H9 (cell line): ENCODE measurements around the gene DGKB. TPM values are rescaled to one million over a fixed set of nuclear protein-coding genes. Genes with fewer than 3 reads are reported as not detected.

Experiments used
- DNase-seq: peaks from one replicate; pipeline ENCODE4 v3.0.0-alpha.2; 2017
- H2AFZ ChIP-seq: one replicate; pipeline ENCODE4 v1.6.1; 2013; ENCODE audit warnings: mild to moderate bottlenecking, low read length, control low read depth, moderate library complexity
- H2AK5ac ChIP-seq: 2 replicates; pipeline ENCODE4 v1.6.1; 2013; ENCODE audit warnings: low read length, control low read depth, mixed read lengths; ENCODE audit not compliant: insufficient read length
- H2BK120ac ChIP-seq: one replicate; pipeline ENCODE4 v1.6.1; 2013; ENCODE audit warnings: low read depth, mild to moderate bottlenecking, low read length, control low read depth, inconsistent platforms; ENCODE audit not compliant: poor library complexity, severe bottlenecking
- H2BK12ac ChIP-seq: 2 replicates; pipeline ENCODE4 v1.6.1; 2013; ENCODE audit warnings: low read length, control low read depth, mixed read lengths, low read depth; ENCODE audit not compliant: insufficient read length
- H2BK15ac ChIP-seq: 2 replicates; pipeline ENCODE4 v1.6.1; 2013; ENCODE audit warnings: low read depth, low read length, control low read depth
- H2BK20ac ChIP-seq: one replicate; pipeline ENCODE4 v1.6.1; 2013; ENCODE audit warnings: low read depth, mild to moderate bottlenecking, low read length, control low read depth, inconsistent platforms; ENCODE audit not compliant: poor library complexity, severe bottlenecking
- H2BK5ac ChIP-seq: 2 replicates; pipeline ENCODE4 v1.6.1; 2013; ENCODE audit warnings: low read length, control low read depth, mixed read lengths; ENCODE audit not compliant: insufficient read length
- H3K14ac ChIP-seq: 2 replicates; pipeline ENCODE4 v1.6.1; 2013; ENCODE audit warnings: low read length, control low read depth; ENCODE audit not compliant: insufficient read depth
- H3K18ac ChIP-seq: 2 replicates; pipeline ENCODE4 v1.6.1; 2013; ENCODE audit warnings: low read depth, mild to moderate bottlenecking, mixed read lengths, low read length, control low read depth; ENCODE audit not compliant: insufficient read length
- H3K23ac ChIP-seq: 2 replicates; pipeline ENCODE4 v1.6.1; 2013; ENCODE audit warnings: low read length, control low read depth, mixed read lengths, low read depth; ENCODE audit not compliant: insufficient read length
- H3K23me2 ChIP-seq: 2 replicates; pipeline ENCODE4 v1.6.1; 2013; ENCODE audit warnings: low read depth, mild to moderate bottlenecking, mixed read lengths, low read length, control low read depth; ENCODE audit not compliant: insufficient read length, poor library complexity, severe bottlenecking
- H3K27ac ChIP-seq: 2 replicates; pipeline ENCODE4 v1.5.1; 2013; ENCODE audit warnings: low read length, control low read depth, mixed read lengths, low read depth; ENCODE audit not compliant: insufficient read length
- H3K27me3 ChIP-seq: 2 replicates; pipeline ENCODE4 v1.6.1; 2013; ENCODE audit warnings: low read length, control low read depth, inconsistent platforms; ENCODE audit not compliant: insufficient read depth
- H3K4ac ChIP-seq: 2 replicates; pipeline ENCODE4 v1.6.1; 2013; ENCODE audit warnings: low read depth, mild to moderate bottlenecking, control low read depth, inconsistent platforms, low read length, moderate library complexity
- H3K4me1 ChIP-seq: 2 replicates; pipeline ENCODE4 v1.6.1; 2013; ENCODE audit warnings: low read length, control low read depth, inconsistent platforms; ENCODE audit not compliant: insufficient read depth
- H3K4me2 ChIP-seq: 2 replicates; pipeline ENCODE4 v1.6.1; 2013; ENCODE audit warnings: low read length, control low read depth, mixed read lengths; ENCODE audit not compliant: insufficient read length, insufficient read depth
- H3K56ac ChIP-seq: 2 replicates; pipeline ENCODE4 v1.6.1; 2013; ENCODE audit warnings: low read depth, mild to moderate bottlenecking, mixed read lengths, low read length, control low read depth; ENCODE audit not compliant: insufficient read length
- H3K79me1 ChIP-seq: 2 replicates; pipeline ENCODE4 v1.6.1; 2013; ENCODE audit warnings: low read depth, mild to moderate bottlenecking, moderate library complexity, low read length, control low read depth, inconsistent platforms; ENCODE audit not compliant: insufficient read depth, poor library complexity, severe bottlenecking
- H3K79me2 ChIP-seq: 2 replicates; pipeline ENCODE4 v1.6.1; 2013; ENCODE audit warnings: low read length, control low read depth, inconsistent platforms; ENCODE audit not compliant: insufficient read depth
- H3K9ac ChIP-seq: 2 replicates; pipeline ENCODE4 v1.6.1; 2013; ENCODE audit warnings: low read length, control low read depth, mixed read lengths; ENCODE audit not compliant: insufficient read length; ENCODE audit errors: extremely low read depth
- H3K9me3 ChIP-seq: one replicate; pipeline ENCODE4 v1.6.1; 2013; ENCODE audit warnings: low read depth, low read length, inconsistent platforms; ENCODE audit not compliant: control insufficient read depth
- H3T11ph ChIP-seq: one replicate; pipeline ENCODE4 v1.6.1; 2013; ENCODE audit warnings: mild to moderate bottlenecking, low read length, control low read depth, inconsistent platforms
- H4K20me1 ChIP-seq: one replicate; pipeline ENCODE4 v1.6.1; 2013; ENCODE audit not compliant: control insufficient read depth, insufficient read length, insufficient read depth
- H4K5ac ChIP-seq: 2 replicates; pipeline ENCODE4 v1.6.1; 2013; ENCODE audit warnings: low read depth, mild to moderate bottlenecking, mixed read lengths, low read length, control low read depth; ENCODE audit not compliant: insufficient read length
- H4K8ac ChIP-seq: replicated peaks from 2 replicates; pipeline ENCODE4 v1.6.1; 2013; ENCODE audit warnings: low read length, control low read depth, mixed read lengths, low read depth; ENCODE audit not compliant: insufficient read length
- H4K91ac ChIP-seq: 2 replicates; pipeline ENCODE4 v1.6.1; 2013; ENCODE audit warnings: low read depth, mild to moderate bottlenecking, moderate library complexity, mixed read lengths, low read length, control low read depth; ENCODE audit not compliant: insufficient read length
- H3K27ac Mint-ChIP-seq, 3 experiments: 2 replicates in 2 of 3; 3 replicates in 1 of 3; pipeline ENCODE4 v1.8.0; 2020 to 2021; ENCODE audit warnings: mixed read lengths in 3 of 3, mild to moderate bottlenecking in 1 of 3, moderate library complexity in 1 of 3
- H3K27me3 Mint-ChIP-seq: 2 replicates; pipeline ENCODE4 v1.8.0; 2021; ENCODE audit warnings: low read depth, mild to moderate bottlenecking, moderate library complexity, mixed read lengths
- H3K36me3 Mint-ChIP-seq, 3 experiments: 2 replicates in 2 of 3; 3 replicates in 1 of 3; pipeline ENCODE4 v1.8.0; 2020 to 2021; ENCODE audit warnings: low read depth in 3 of 3, mixed read lengths in 3 of 3; ENCODE audit not compliant: insufficient read depth in 1 of 3
- H3K4me1 Mint-ChIP-seq, 2 experiments: 2 replicates each; pipeline ENCODE4 v1.8.0; 2020; ENCODE audit warnings: mixed read lengths in 2 of 2
- H3K4me3 Mint-ChIP-seq, 2 experiments: 2 replicates in 1 of 2; 3 replicates in 1 of 2; pipeline ENCODE4 v1.8.0; 2020 to 2021; ENCODE audit warnings: mild to moderate bottlenecking in 2 of 2, mixed read lengths in 2 of 2, moderate library complexity in 1 of 2
- H3K9me3 Mint-ChIP-seq, 2 experiments: 2 replicates in 1 of 2; 3 replicates in 1 of 2; pipeline ENCODE4 v1.8.0; 2020; ENCODE audit warnings: mild to moderate bottlenecking in 2 of 2, mixed read lengths in 2 of 2, moderate library complexity in 1 of 2
- CTCF ChIP-seq: fragments of 200-600 bp; sonication (generic); conservative IDR thresholded peaks from 3 replicates; pipeline ENCODE4 v1.8.0; 2021; ENCODE audit warnings: antibody characterized with exemption, mild to moderate bottlenecking
- WGBS: extraction: QIAGEN DNeasy Blood & Tissue Kit; methylation state at CpG from one replicate; pipeline ENCODE4 v1.1.7; 2013; ENCODE audit warnings: missing lambda C conversion rate, low lambda C conversion rate, mixed read lengths; ENCODE audit not compliant: insufficient read length; ENCODE audit errors: extremely low coverage; 5-methylcytosine and 5-hydroxymethylcytosine counted together
- total RNA-seq: library from RNA; stranded (reverse); gene quantifications from 2 replicates; pipeline ENCODE4 v1.2.1, GENCODE V29; 2021

DGKB gene
- total RNA-seq, 1 experiment from 2014 or later: 0.26 TPM

GRCh38 chr7:14195871-14196270 lies 706.7 kb downstream of the DGKB start:
- Histone ChIP-seq H2BK5ac (no peak overlapping the region), H4K5ac (no peak overlapping the region), H2BK120ac (no peak overlapping the region), H4K20me1 (no peaks in the 10 kb centered on the region), H2AK5ac (no peak overlapping the region), H4K8ac (no peak overlapping the region), H3K14ac (no peak overlapping the region), H4K91ac (no peak overlapping the region), H3K27ac (no peak overlapping the region), H2BK15ac (no peak overlapping the region), H3K23ac (no peak overlapping the region), H2BK20ac (no peak overlapping the region), H2BK12ac (no peak overlapping the region), H3K56ac (no peak overlapping the region), H2AFZ (no peak overlapping the region), H3K9me3 (no peaks in the 10 kb centered on the region), H3K23me2 (no peaks in the 10 kb centered on the region), H3K9ac (no peak overlapping the region), H3K79me1 (no peaks in the 10 kb centered on the region), H3K27me3 (no peaks in the 10 kb centered on the region), H3K18ac (no peak overlapping the region), H3K4me1 (no peaks in the 10 kb centered on the region), H3T11ph (no peak overlapping the region), H3K4me2 (no peak overlapping the region), H3K79me2 (no peaks in the 10 kb centered on the region), H3K4ac (no peak overlapping the region)
- TF ChIP-seq CTCF: no peak
- H3K36me3 Mint-ChIP-seq: peaks cover 0 to 4% (median 2%) of the 10 kb centered on the region in 3 experiments; a peak in 4 of 7 replicates
- no peak overlapping the region for H3K4me3 Mint-ChIP-seq
- no CpG with 5 or more reads among the region's 4 CpGs for WGBS
- H3K27me3 Mint-ChIP-seq: no peaks in the 10 kb centered on the region
- peaks cover 3 to 11% of the 10 kb centered on the region in 2 experiments; a peak in 4 of 5 replicates for H3K9me3 Mint-ChIP-seq
- no peak overlapping the region for H3K27ac Mint-ChIP-seq
- no peaks in the 10 kb centered on the region for H3K4me1 Mint-ChIP-seq
- DNase-seq: no peak
